Subcutaneous adipose tissue (tissue), 4 donors: ENCODE results near the gene NINJ2. TPM values are rescaled to one million over a fixed set of nuclear protein-coding genes. Genes with fewer than 3 reads are reported as not detected.

Experiments
- CTCF ChIP-seq: fragments of 450-650 bp; IDR thresholded peaks from one replicate; pipeline ENCODE4 v1.5.1; 2016; ENCODE audit warnings: low read depth, mild to moderate bottlenecking, control low read depth, antibody characterized with exemption, moderate library complexity
- total RNA-seq, 4 donors: library from RNA; depleted of rRNA; stranded (reverse); fragments of >200 nt; gene quantifications; one replicate each; pipeline ENCODE4 v1.1.0, GENCODE V29; 2016

Gene NINJ2
- total RNA-seq, 4 donors from 2014 or later: 9.4 to 54.3 (median 19.0) TPM

GRCh38 chr12:532908-533565 is 130.2 kb downstream of the NINJ2 start:
- no peak for TF ChIP-seq CTCF

- TF ChIP-seq CTCF: no peak
Observed at GRCh38 chr12:531951-532585, 131.2 kb downstream of the NINJ2 start.

- TF ChIP-seq CTCF: no peak
Observed at GRCh38 chr12:530821-531220, 132.4 kb downstream of the NINJ2 start.

GRCh38 chr12:530308-530707 is 132.9 kb downstream of the NINJ2 start:
- TF ChIP-seq CTCF: no peak

- TF ChIP-seq CTCF: no peak
Observed at GRCh38 chr12:527729-528128, 135.5 kb downstream of the NINJ2 start.

- no peak for TF ChIP-seq CTCF
Observed at GRCh38 chr12:527241-527640, 136.0 kb downstream of the NINJ2 start.

GRCh38 chr12:526089-526488 is 137.2 kb downstream of the NINJ2 start:
- TF ChIP-seq CTCF: no peak
